A549 (cell line): Measurements from ENCODE around the gene DGAT2.

ENCODE experiments used
- CBX8 ChIP-seq: fragments of 200-600 bp; sonication (generic); IDR thresholded peaks from 2 replicates; pipeline ENCODE4 v1.6.1; 2016
- CHD4 ChIP-seq: fragments of 200-600 bp; sonication (generic); IDR thresholded peaks from 2 replicates; pipeline ENCODE4 v1.6.1; 2016; ENCODE audit warnings: antibody characterized with exemption, mild to moderate bottlenecking, borderline replicate concordance
- EP300 ChIP-seq, 2 experiments: fragments of >200 bp; sonication (Bioruptor Twin); formaldehyde crosslinking; IDR thresholded peaks; 2 replicates in 1 of 2; 3 replicates in 1 of 2; pipeline ENCODE4 v1.6.1; 2016 to 2017
- HDAC2 ChIP-seq: fragments of 200-600 bp; sonication (generic); IDR thresholded peaks from 2 replicates; pipeline ENCODE4 v1.6.1; 2016
- PHF8 ChIP-seq: fragments of 200-600 bp; sonication (generic); IDR thresholded peaks from 2 replicates; pipeline ENCODE4 v1.6.1; 2016; ENCODE audit warnings: low read depth, mild to moderate bottlenecking, antibody characterized with exemption, moderate library complexity, borderline replicate concordance
- POLR2A ChIP-seq: IDR thresholded peaks from 2 replicates; pipeline ENCODE4 v1.6.1; 2012; ENCODE audit warnings: mild to moderate bottlenecking, low read length
- POLR2AphosphoS2 ChIP-seq: conservative IDR thresholded peaks from 2 replicates; pipeline ENCODE4 v1.6.1; 2012; ENCODE audit warnings: low read length, improper control_type of control experiment, inconsistent platforms
- RARB ChIP-seq: fragments of 250-450 bp; sonication (Bioruptor Pico); IDR thresholded peaks from 2 replicates; pipeline ENCODE4 v1.8.0; 2021; ENCODE audit warnings: mild to moderate bottlenecking, moderate library complexity
- TP53 ChIP-seq: fragments of 250-450 bp; sonication (Bioruptor Pico); IDR thresholded peaks from 2 replicates; pipeline ENCODE4 v1.5.0; 2021; ENCODE audit warnings: mild to moderate bottlenecking, moderate library complexity
- TF ChIP-seq, protein P1 (sequence below): fragments of >200 bp; sonication (Bioruptor Twin); formaldehyde crosslinking; IDR thresholded peaks from 3 replicates; pipeline ENCODE4 v1.5.1; 2016
- TF ChIP-seq, protein P2 (sequence below): fragments of >200 bp; sonication (Bioruptor Twin); formaldehyde crosslinking; IDR thresholded peaks from 3 replicates; pipeline ENCODE4 v1.6.1; 2016
- TF ChIP-seq, protein P3 (sequence below): fragments of 450-650 bp; IDR thresholded peaks from 2 replicates; pipeline ENCODE4 v1.6.1; 2014; ENCODE audit warnings: antibody characterized with exemption
- TF ChIP-seq, protein P4 (sequence below): fragments of 200-600 bp; sonication (generic); IDR thresholded peaks from 2 replicates; pipeline ENCODE4 v1.6.1; 2016; ENCODE audit warnings: antibody characterized with exemption, mild to moderate bottlenecking, moderate library complexity
- TF ChIP-seq, protein P5 (sequence below): fragments of 150-350 bp; IDR thresholded peaks from 2 replicates; pipeline ENCODE4 v1.6.1; 2014; ENCODE audit warnings: low read depth, mild to moderate bottlenecking, low read length

DNA sequence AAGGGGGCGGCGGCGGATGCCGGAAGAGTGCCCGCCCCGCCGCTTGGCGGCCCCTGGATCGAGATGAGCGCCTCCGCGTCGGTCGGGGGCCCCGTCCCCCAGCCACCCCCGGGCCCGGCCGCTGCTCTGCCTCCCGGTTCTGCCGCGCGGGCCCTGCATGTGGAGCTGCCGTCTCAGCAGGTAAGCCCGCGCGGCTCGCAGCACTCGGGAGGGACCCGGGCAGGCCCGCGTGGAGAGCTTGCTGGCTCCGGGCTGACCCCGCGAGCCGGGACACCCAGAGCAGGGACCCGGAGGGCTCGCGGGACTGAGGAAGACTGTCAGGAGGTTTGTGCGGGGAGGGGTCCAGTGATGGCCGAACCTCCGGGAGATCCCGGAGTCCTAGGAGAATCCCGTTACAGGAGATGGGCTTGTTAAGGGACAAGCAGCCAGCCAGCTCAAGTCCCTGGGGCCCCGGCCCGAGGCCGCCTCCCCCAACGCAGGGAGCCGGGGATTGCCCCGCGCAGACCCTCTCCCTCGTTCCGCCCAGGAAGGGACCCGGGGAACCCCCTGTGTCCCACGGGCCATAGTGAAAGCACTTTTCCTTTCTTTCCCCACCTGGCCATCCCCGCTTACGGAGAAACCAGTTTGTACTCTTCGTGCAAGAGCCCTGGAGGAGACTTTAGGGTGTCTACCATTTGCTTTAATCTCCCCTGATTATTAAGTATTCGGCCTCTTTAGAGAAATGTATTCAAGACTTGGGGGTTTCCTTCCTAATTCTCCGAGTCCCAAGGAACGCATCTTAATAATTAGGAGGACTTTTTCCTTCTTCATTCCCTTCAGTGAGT is 47.0 kb downstream of the DGAT2 start:
- TF ChIP-seq CHD4 (no peak), POLR2A (no peak), CBX8 (no peak), PHF8 (peak; percentile 62), RARB (CRISPR knock-in tag) (no peak), POLR2AphosphoS2 (no peak), EP300 (IDR thresholded peaks at IDR 0.05) (no peak), TP53 (CRISPR knock-in tag) (no peak), HDAC2 (no peak)
- TF ChIP-seq, protein P1, sequence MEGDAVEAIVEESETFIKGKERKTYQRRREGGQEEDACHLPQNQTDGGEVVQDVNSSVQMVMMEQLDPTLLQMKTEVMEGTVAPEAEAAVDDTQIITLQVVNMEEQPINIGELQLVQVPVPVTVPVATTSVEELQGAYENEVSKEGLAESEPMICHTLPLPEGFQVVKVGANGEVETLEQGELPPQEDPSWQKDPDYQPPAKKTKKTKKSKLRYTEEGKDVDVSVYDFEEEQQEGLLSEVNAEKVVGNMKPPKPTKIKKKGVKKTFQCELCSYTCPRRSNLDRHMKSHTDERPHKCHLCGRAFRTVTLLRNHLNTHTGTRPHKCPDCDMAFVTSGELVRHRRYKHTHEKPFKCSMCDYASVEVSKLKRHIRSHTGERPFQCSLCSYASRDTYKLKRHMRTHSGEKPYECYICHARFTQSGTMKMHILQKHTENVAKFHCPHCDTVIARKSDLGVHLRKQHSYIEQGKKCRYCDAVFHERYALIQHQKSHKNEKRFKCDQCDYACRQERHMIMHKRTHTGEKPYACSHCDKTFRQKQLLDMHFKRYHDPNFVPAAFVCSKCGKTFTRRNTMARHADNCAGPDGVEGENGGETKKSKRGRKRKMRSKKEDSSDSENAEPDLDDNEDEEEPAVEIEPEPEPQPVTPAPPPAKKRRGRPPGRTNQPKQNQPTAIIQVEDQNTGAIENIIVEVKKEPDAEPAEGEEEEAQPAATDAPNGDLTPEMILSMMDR, result no peak
- TF ChIP-seq, protein P2, sequence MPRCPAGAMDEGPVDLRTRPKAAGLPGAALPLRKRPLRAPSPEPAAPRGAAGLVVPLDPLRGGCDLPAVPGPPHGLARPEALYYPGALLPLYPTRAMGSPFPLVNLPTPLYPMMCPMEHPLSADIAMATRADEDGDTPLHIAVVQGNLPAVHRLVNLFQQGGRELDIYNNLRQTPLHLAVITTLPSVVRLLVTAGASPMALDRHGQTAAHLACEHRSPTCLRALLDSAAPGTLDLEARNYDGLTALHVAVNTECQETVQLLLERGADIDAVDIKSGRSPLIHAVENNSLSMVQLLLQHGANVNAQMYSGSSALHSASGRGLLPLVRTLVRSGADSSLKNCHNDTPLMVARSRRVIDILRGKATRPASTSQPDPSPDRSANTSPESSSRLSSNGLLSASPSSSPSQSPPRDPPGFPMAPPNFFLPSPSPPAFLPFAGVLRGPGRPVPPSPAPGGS, result no peak
- TF ChIP-seq, protein P3, sequence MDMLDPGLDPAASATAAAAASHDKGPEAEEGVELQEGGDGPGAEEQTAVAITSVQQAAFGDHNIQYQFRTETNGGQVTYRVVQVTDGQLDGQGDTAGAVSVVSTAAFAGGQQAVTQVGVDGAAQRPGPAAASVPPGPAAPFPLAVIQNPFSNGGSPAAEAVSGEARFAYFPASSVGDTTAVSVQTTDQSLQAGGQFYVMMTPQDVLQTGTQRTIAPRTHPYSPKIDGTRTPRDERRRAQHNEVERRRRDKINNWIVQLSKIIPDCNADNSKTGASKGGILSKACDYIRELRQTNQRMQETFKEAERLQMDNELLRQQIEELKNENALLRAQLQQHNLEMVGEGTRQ, result no peak
- TF ChIP-seq, protein P4, sequence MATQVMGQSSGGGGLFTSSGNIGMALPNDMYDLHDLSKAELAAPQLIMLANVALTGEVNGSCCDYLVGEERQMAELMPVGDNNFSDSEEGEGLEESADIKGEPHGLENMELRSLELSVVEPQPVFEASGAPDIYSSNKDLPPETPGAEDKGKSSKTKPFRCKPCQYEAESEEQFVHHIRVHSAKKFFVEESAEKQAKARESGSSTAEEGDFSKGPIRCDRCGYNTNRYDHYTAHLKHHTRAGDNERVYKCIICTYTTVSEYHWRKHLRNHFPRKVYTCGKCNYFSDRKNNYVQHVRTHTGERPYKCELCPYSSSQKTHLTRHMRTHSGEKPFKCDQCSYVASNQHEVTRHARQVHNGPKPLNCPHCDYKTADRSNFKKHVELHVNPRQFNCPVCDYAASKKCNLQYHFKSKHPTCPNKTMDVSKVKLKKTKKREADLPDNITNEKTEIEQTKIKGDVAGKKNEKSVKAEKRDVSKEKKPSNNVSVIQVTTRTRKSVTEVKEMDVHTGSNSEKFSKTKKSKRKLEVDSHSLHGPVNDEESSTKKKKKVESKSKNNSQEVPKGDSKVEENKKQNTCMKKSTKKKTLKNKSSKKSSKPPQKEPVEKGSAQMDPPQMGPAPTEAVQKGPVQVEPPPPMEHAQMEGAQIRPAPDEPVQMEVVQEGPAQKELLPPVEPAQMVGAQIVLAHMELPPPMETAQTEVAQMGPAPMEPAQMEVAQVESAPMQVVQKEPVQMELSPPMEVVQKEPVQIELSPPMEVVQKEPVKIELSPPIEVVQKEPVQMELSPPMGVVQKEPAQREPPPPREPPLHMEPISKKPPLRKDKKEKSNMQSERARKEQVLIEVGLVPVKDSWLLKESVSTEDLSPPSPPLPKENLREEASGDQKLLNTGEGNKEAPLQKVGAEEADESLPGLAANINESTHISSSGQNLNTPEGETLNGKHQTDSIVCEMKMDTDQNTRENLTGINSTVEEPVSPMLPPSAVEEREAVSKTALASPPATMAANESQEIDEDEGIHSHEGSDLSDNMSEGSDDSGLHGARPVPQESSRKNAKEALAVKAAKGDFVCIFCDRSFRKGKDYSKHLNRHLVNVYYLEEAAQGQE, result 0 out of 2 replicates have a peak, but pooled peaks have one; percentile 19
- TF ChIP-seq, protein P5, sequence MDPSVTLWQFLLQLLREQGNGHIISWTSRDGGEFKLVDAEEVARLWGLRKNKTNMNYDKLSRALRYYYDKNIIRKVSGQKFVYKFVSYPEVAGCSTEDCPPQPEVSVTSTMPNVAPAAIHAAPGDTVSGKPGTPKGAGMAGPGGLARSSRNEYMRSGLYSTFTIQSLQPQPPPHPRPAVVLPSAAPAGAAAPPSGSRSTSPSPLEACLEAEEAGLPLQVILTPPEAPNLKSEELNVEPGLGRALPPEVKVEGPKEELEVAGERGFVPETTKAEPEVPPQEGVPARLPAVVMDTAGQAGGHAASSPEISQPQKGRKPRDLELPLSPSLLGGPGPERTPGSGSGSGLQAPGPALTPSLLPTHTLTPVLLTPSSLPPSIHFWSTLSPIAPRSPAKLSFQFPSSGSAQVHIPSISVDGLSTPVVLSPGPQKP, result no peak
